K562 (cell line): ENCODE measurements around the gene SARS2. TPM values are rescaled to one million over a fixed set of nuclear protein-coding genes. Genes with fewer than 3 reads are reported as not detected.

Source experiments
- ATAC-seq: fragments of 200-7000 bp; cut with Tn5 transposase; 3 replicates; pipeline ENCODE4 v1.9.1; 2020; ENCODE audit warnings: moderate library complexity
- BruUV-seq: library from RNA; stranded (reverse); fragments of 400-500 nt; replicated peaks from 2 replicates; lab custom pipeline; 2021; lab: Mats Ljungman, UMichigan
- CTCF ChIA-PET: fragments of 300-600 bp; formaldehyde crosslinking; extraction: SDS; loops from one replicate; lab custom pipeline; 2021; ENCODE audit warnings: low intra/inter-chr PET ratio; lab: Yijun Ruan, JAX
- POLR2A ChIA-PET: fragments of 300-600, 350-650 bp; sonication (Branson Sonifier 250); formaldehyde crosslinking; extraction: SDS; loops from one replicate; lab custom pipeline; 2021; ENCODE audit warnings: antibody characterized with exemption, inconsistent platforms; lab: Yijun Ruan, JAX
- DNase-seq, 4 experiments: peaks; one replicate each; pipeline versions ENCODE4 v3.0.0 to v3.0.0-alpha.2; 2011 to 2018; ENCODE audit warnings: low spot score in 3 of 4, mixed read lengths in 3 of 4; ENCODE audit errors: extremely low read depth in 1 of 4
- FAIRE-seq: peaks from 2 replicates; lab custom pipeline; 2011; peaks lifted over from hg19 to GRCh38; lab: Jason Lieb, UNC
- H2AFZ ChIP-seq: 2 replicates; pipeline ENCODE4 v1.6.0; 2011; ENCODE audit warnings: low read depth, low read length, control low read depth, inconsistent platforms
- H3K27ac ChIP-seq: fragments of 200-600 bp; 3 replicates; pipeline ENCODE4 v1.8.0; 2011; ENCODE audit warnings: low read depth, mild to moderate bottlenecking, control low read depth, inconsistent platforms, low read length, moderate library complexity, mixed read lengths; ENCODE audit errors: extremely low read depth
- H3K27me3 ChIP-seq, 2 experiments: fragments of 300-600 bp in 1 of 2; 2 replicates in 1 of 2; 3 replicates in 1 of 2; pipeline versions ENCODE4 v1.6.0 to v1.8.0; 2011; ENCODE audit warnings: inconsistent platforms in 2 of 2, low read length in 2 of 2, mild to moderate bottlenecking in 1 of 2, mixed read lengths in 1 of 2, moderate library complexity in 1 of 2; ENCODE audit not compliant: control insufficient read depth in 2 of 2, insufficient read depth in 2 of 2
- H3K36me3 ChIP-seq: fragments of 300-600 bp; 3 replicates; pipeline ENCODE4 v1.8.0; 2011; ENCODE audit warnings: mild to moderate bottlenecking, low read length, inconsistent platforms; ENCODE audit not compliant: control insufficient read depth, insufficient read depth
- H3K4me1 ChIP-seq, 2 experiments: fragments of 200-600 bp in 1 of 2; replicated peaks in 1 of 2; 2 replicates in 1 of 2; 3 replicates in 1 of 2; pipeline versions ENCODE4 v1.5.1 to v1.8.0; 2011; ENCODE audit warnings: inconsistent platforms in 2 of 2, low read length in 2 of 2, mild to moderate bottlenecking in 1 of 2, mixed read lengths in 1 of 2, moderate library complexity in 1 of 2; ENCODE audit not compliant: control insufficient read depth in 2 of 2, insufficient read depth in 2 of 2
- H3K4me2 ChIP-seq: 2 replicates; pipeline ENCODE4 v1.6.1; 2011; ENCODE audit warnings: low read length, control low read depth, inconsistent platforms, mixed read lengths; ENCODE audit not compliant: insufficient read depth
- H3K4me3 ChIP-seq: fragments of 200-600 bp; sonication (generic), shearing (Covaris generic); 2 replicates; pipeline ENCODE4 v1.5.1; 2016; ENCODE audit warnings: control low read depth, inconsistent platforms
- H3K79me2 ChIP-seq: fragments of 200-600 bp; 3 replicates; pipeline ENCODE4 v1.8.0; 2011; ENCODE audit warnings: low read length, inconsistent platforms; ENCODE audit not compliant: control insufficient read depth, insufficient read depth
- H3K9ac ChIP-seq, 2 experiments: 2 replicates each; pipeline versions ENCODE4 v1.6.0 to v1.6.1; 2011; ENCODE audit warnings: low read depth in 2 of 2, low read length in 2 of 2, control low read depth in 1 of 2, inconsistent platforms in 1 of 2, mild to moderate bottlenecking in 1 of 2, mixed read lengths in 1 of 2; ENCODE audit not compliant: insufficient read depth in 1 of 2
- H3K9me1 ChIP-seq: one replicate; pipeline ENCODE4 v1.6.0; 2011; ENCODE audit warnings: inconsistent platforms, mild to moderate bottlenecking, low read length, moderate library complexity; ENCODE audit not compliant: control insufficient read depth, insufficient read depth
- H3K9me3 ChIP-seq: replicated peaks from 2 replicates; pipeline ENCODE4 v1.5.1; 2011; ENCODE audit warnings: low read depth, low read length, inconsistent platforms; ENCODE audit not compliant: control insufficient read depth, insufficient read depth
- H4K20me1 ChIP-seq: replicated peaks from 2 replicates; pipeline ENCODE4 v1.6.1; 2011; ENCODE audit warnings: low read length, inconsistent platforms, mixed read lengths; ENCODE audit not compliant: control insufficient read depth, insufficient read depth
- ADNP ChIP-seq: fragments of 200-800 bp; sonication (Bioruptor generic); IDR thresholded peaks from 2 replicates; pipeline ENCODE4 v1.6.1; 2016; ENCODE audit warnings: missing genetic modification characterization, missing compliant biosample characterization
- GTF2F1 ChIP-seq: IDR thresholded peaks from 2 replicates; pipeline ENCODE4 v1.6.1; 2011; ENCODE audit warnings: low read depth, low read length, improper control_type of control experiment
- LARP7 ChIP-seq: fragments of 450-650 bp; IDR thresholded peaks from 2 replicates; pipeline ENCODE4 v1.6.1; 2016
- NUFIP1 ChIP-seq: fragments of 450-650 bp; IDR thresholded peaks from 2 replicates; pipeline ENCODE4 v1.6.1; 2018; ENCODE audit not compliant: partially characterized antibody
- SMC3 ChIP-seq: conservative IDR thresholded peaks from 2 replicates; pipeline ENCODE4 v1.6.1; 2011; ENCODE audit warnings: low read depth, low read length, improper control_type of control experiment; ENCODE audit not compliant: insufficient read depth
- TRIM24 ChIP-seq, 2 experiments: fragments of 450-650 bp; IDR thresholded peaks; 2 replicates each; pipeline ENCODE4 v1.6.1; 2016
- ZBTB11 ChIP-seq, 3 experiments: fragments of 200-800 bp in 1 of 3; fragments of 250-450 bp in 1 of 3; fragments of 450-650 bp in 1 of 3; sonication (Bioruptor Pico) in 1 of 3; sonication (Bioruptor generic) in 1 of 3; formaldehyde crosslinking in 1 of 3; IDR thresholded peaks; 2 replicates each; pipeline versions ENCODE4 v1.6.1 to v1.8.0; 2016 to 2022; ENCODE audit warnings: mild to moderate bottlenecking in 2 of 3, missing genetic modification characterization in 2 of 3, missing compliant biosample characterization in 1 of 3, moderate library complexity in 1 of 3
- ZNF23 ChIP-seq: fragments of 250-450 bp; sonication (Bioruptor Pico); IDR thresholded peaks from 2 replicates; pipeline ENCODE4 v1.4.0; 2020; ENCODE audit warnings: mild to moderate bottlenecking
- ZNF766 ChIP-seq: fragments of 200-800 bp; sonication (Bioruptor generic); conservative IDR thresholded peaks from 2 replicates; pipeline ENCODE4 v1.6.1; 2016; ENCODE audit warnings: missing genetic modification characterization, missing compliant biosample characterization
- WGBS: fragments of 100-300 bp; shearing (Covaris generic); methylation state at CpG from one replicate; pipeline ENCODE4 v1.1.6; 2016; ENCODE audit warnings: low coverage, mixed read lengths; ENCODE audit not compliant: insufficient coverage; ENCODE audit errors: missing lambda C conversion rate; 5-methylcytosine and 5-hydroxymethylcytosine counted together
- in situ Hi-C: fragments of 300-500 bp; cut with MboI; formaldehyde crosslinking; loops from 4 replicates; pipeline ENCODE4 v1.15.0; 2018; ENCODE audit warnings: inconsistent platforms, mixed read lengths
- intact Hi-C: fragments of 100-400 bp; cut with micrococcal nuclease; formaldehyde crosslinking; loops from 2 replicates; pipeline ENCODE4 v1.14.2; 2022
- polyA plus RNA-seq, 8 experiments: library from polyadenylated mRNA; depleted of rRNA in 4 of 8; stranded (reverse) in 5 of 8; unstranded in 3 of 8; fragments of >200 nt; fragmentation: Nextera tagmentation in 2 of 8; fragmentation: Illumina TruSeq in 1 of 8; extraction: Ambion mirVana in 2 of 8; extraction: Trizol in 1 of 8; gene quantifications; 2 replicates each; pipeline versions ENCODE4 v1.2.1 to v1.2.3, GENCODE V29; 2011 to 2014; ENCODE audit warnings: inconsistent platforms in 1 of 8, missing spikeins in 1 of 8
- total RNA-seq, 7 experiments: library from RNA; depleted of rRNA in 6 of 7; stranded (reverse); fragments of >200 nt in 6 of 7; fragmentation: Illumina TruSeq in 2 of 7; extraction: Trizol in 2 of 7; gene quantifications; 2 replicates each; pipeline versions ENCODE4 v1.2.1 to v1.2.3, GENCODE V29; 2011 to 2021; ENCODE audit warnings: low replicate concordance in 1 of 7
- TF ChIP-seq, protein P1 (sequence below): sonication (generic); formaldehyde crosslinking; IDR thresholded peaks from 2 replicates; pipeline ENCODE4 v1.8.0; 2022; ENCODE audit warnings: missing genetic modification reagents, mild to moderate bottlenecking, moderate library complexity, borderline replicate concordance

SARS2 gene
- total and polyA plus RNA-seq, 9 of the 15 experiments (the other 6 are each of a cell fraction or from before 2014, with no cell fraction given), result 3.1 to 59.1 (median 31.7) TPM

- H3K4me2 ChIP-seq, result no peak overlapping the region
- CTCF ChIA-PET, result interaction anchor here (0.6 kb wide), 1 partner anchor 65 kb away, joined by 3 read pairs; no protein-coding TSS in a partner anchor
- H3K27me3 ChIP-seq, result no peaks in the 10 kb centered on the region
- TF ChIP-seq, protein P1, sequence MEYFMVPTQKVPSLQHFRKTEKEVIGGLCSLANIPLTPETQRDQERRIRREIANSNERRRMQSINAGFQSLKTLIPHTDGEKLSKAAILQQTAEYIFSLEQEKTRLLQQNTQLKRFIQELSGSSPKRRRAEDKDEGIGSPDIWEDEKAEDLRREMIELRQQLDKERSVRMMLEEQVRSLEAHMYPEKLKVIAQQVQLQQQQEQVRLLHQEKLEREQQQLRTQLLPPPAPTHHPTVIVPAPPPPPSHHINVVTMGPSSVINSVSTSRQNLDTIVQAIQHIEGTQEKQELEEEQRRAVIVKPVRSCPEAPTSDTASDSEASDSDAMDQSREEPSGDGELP, result no peak
- TF ChIP-seq SMC3, result no peak
- TF ChIP-seq NUFIP1, result no peak
- no peak for TF ChIP-seq ZNF766 (CRISPR knock-in tag)
- no peak for TF ChIP-seq ZBTB11 (CRISPR knock-in tag; IDR thresholded peaks at IDR 0.05)
- TF ChIP-seq ADNP (tag), result no peak
- TF ChIP-seq GTF2F1, result no peak
- no peak for TF ChIP-seq TRIM24 (IDR thresholded peaks at IDR 0.05)
- TF ChIP-seq ZNF23, result no peak
- TF ChIP-seq LARP7, result no peak
- no peak overlapping the region for H3K4me3 ChIP-seq
- intact Hi-C loops, result no loop called here
- in situ Hi-C loops, result no loop called here
- WGBS, result 72% methylated on average over 8 of the region's 8 CpGs
- no peak overlapping the region for H2AFZ ChIP-seq
- H3K36me3 ChIP-seq, result no peaks in the 10 kb centered on the region; the same call in 2 of the 3 replicates
- no peaks in the 10 kb centered on the region for H3K9me1 ChIP-seq
- no peak overlapping the region for H3K9ac ChIP-seq
- no peak for DNase-seq
- H3K79me2 ChIP-seq, result no peaks in the 10 kb centered on the region
- no peak overlapping the region for H3K27ac ChIP-seq
- no peak for FAIRE-seq
- H3K4me1 ChIP-seq, result peaks cover 0 to 47% of the 10 kb centered on the region in 2 experiments; a peak in 3 of 5 replicates
- POLR2A ChIA-PET, result interaction anchor here (0.6 to 0.7 kb wide), 2 partner anchors 26 to 459 kb away, joined by 3 read pairs; no protein-coding TSS in a partner anchor
- BruUV-seq, result no TSS peak
- no peak for ATAC-seq
- H3K9me3 ChIP-seq, result no peaks in the 10 kb centered on the region
- no peaks in the 10 kb centered on the region for H4K20me1 ChIP-seq
Observed at GRCh38 chr19:38913958-38914357, 16.6 kb downstream of the SARS2 start.
